ENCODE measurements around the gene ADAMTSL2. TPM values are rescaled to one million over a fixed set of nuclear protein-coding genes. Genes with fewer than 3 reads are reported as not detected.

ADAMTSL2 gene
- total RNA-seq, 3 donors from 2014 or later (not counting 1 experiment from before 2014, with no cell fraction given) = not detected

GRCh38 chr9:133571896-133572595, 37.5 kb downstream of the ADAMTSL2 start:
- no peaks in the 10 kb centered on the region for H3K36me3 Mint-ChIP-seq
- H3K4me3 Mint-ChIP-seq = no peak overlapping the region
- peaks cover 2% of the 10 kb centered on the region for H3K27me3 ChIP-seq (ENCODE audit: control insufficient read depth, insufficient read depth, low read length)
- H3K27me3 Mint-ChIP-seq (ENCODE audit: low read depth in 2 of 2) = peaks cover 16 to 23% of the 10 kb centered on the region in 2 donors
- intact Hi-C loops (cut with micrococcal nuclease) = no loop called here
- H3K27ac Mint-ChIP-seq = no peak overlapping the region
- H3K9me3 ChIP-seq (ENCODE audit: control insufficient read depth, insufficient read depth, low read length) = no peaks in the 10 kb centered on the region
- H3K4me3 ChIP-seq (ENCODE audit: low read length) = no peak overlapping the region
- H3K4me1 Mint-ChIP-seq = peaks cover 5 to 7% of the 10 kb centered on the region in 2 donors
- ATAC-seq (no peak), DNase-seq (no peak)
- WGBS (ENCODE audit: insufficient coverage) = 85% methylated on average over 16 of the region's 20 CpGs
- H3K36me3 ChIP-seq (ENCODE audit: control insufficient read depth, insufficient read depth, low read length) = no peaks in the 10 kb centered on the region
- H3K9me3 Mint-ChIP-seq = no peaks in the 10 kb centered on the region
- no peak overlapping the region for H3K27ac ChIP-seq (ENCODE audit: low read length)
- peaks cover 5% of the 10 kb centered on the region for H3K4me1 ChIP-seq (ENCODE audit: control insufficient read depth, insufficient read depth, low read length)
- TF ChIP-seq, protein P1, sequence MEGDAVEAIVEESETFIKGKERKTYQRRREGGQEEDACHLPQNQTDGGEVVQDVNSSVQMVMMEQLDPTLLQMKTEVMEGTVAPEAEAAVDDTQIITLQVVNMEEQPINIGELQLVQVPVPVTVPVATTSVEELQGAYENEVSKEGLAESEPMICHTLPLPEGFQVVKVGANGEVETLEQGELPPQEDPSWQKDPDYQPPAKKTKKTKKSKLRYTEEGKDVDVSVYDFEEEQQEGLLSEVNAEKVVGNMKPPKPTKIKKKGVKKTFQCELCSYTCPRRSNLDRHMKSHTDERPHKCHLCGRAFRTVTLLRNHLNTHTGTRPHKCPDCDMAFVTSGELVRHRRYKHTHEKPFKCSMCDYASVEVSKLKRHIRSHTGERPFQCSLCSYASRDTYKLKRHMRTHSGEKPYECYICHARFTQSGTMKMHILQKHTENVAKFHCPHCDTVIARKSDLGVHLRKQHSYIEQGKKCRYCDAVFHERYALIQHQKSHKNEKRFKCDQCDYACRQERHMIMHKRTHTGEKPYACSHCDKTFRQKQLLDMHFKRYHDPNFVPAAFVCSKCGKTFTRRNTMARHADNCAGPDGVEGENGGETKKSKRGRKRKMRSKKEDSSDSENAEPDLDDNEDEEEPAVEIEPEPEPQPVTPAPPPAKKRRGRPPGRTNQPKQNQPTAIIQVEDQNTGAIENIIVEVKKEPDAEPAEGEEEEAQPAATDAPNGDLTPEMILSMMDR (IDR thresholded peaks at IDR 0.05) = no peak

DNA sequence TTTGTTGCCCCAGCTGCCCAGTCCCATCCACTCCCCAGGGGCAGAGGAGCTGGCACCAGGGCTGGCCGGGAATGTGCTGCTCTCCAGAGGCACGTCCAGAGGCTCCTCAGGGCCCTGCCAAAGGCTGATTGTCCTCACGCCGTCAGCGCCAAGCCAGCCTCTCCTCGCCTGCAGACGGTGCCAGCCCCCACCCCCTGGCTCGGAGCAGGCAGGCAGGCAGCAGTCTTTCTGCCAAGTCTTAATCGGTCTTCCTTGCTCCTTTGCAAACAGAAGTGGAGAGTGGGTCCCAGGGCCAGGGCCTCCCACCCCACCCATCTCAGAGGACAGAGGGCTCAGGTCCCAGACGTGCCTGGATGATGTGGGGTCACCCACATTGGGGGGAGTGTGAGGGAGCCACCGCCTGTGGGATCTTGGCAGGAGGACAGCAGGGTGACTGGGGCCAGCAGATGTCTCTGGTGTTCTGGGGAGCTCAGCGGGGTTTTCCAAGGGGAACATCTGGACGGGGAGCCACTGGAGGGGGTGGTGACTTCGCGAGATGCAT, 38.4 kb downstream of the ADAMTSL2 start:
- Histone ChIP-seq H3K4me3 (ENCODE audit: low read length) (no peak overlapping the region), H3K27ac (ENCODE audit: low read length) (no peak overlapping the region), H3K36me3 (ENCODE audit: control insufficient read depth, insufficient read depth, low read length) (no peaks in the 10 kb centered on the region), H3K27me3 (ENCODE audit: control insufficient read depth, insufficient read depth, low read length) (peaks cover 2% of the 10 kb centered on the region), H3K4me1 (ENCODE audit: control insufficient read depth, insufficient read depth, low read length) (peaks cover 5% of the 10 kb centered on the region), H3K9me3 (ENCODE audit: control insufficient read depth, insufficient read depth, low read length) (no peaks in the 10 kb centered on the region)
- 87% methylated on average over 15 of the region's 15 CpGs for whole genome bisulfite sequencing (ENCODE audit: insufficient coverage)
- Mint-ChIP-seq H3K27ac (no peak overlapping the region), H3K4me1 (peaks cover 5 to 7% of the 10 kb centered on the region in 2 donors), H3K4me3 (no peak overlapping the region), H3K27me3 (ENCODE audit: low read depth in 2 of 2) (peaks cover 22 to 25% of the 10 kb centered on the region in 2 donors), H3K9me3 (no peaks in the 10 kb centered on the region), H3K36me3 (no peaks in the 10 kb centered on the region)
- ATAC-seq (no peak), DNase-seq (no peak)
- TF ChIP-seq, protein P1 (IDR thresholded peaks at IDR 0.05) = no peak
- intact Hi-C loops (cut with micrococcal nuclease) = no loop called here

- TF ChIP-seq, protein P1 (IDR thresholded peaks at IDR 0.05) = no peak
- H3K4me1 Mint-ChIP-seq = peaks cover 5 to 7% of the 10 kb centered on the region in 2 donors
- no peaks in the 10 kb centered on the region for H3K36me3 Mint-ChIP-seq
- no peak for ATAC-seq
- no peak overlapping the region for H3K4me3 Mint-ChIP-seq
- H3K27ac Mint-ChIP-seq = no peak overlapping the region
- no peak overlapping the region for H3K4me3 ChIP-seq (ENCODE audit: low read length)
- intact Hi-C loops (cut with micrococcal nuclease) = no loop called here
- H3K9me3 ChIP-seq (ENCODE audit: control insufficient read depth, insufficient read depth, low read length) = no peaks in the 10 kb centered on the region
- 87% methylated on average over 21 of the region's 21 CpGs for WGBS (ENCODE audit: insufficient coverage)
- H3K27me3 Mint-ChIP-seq (ENCODE audit: low read depth in 2 of 2) = peaks cover 28 to 29% of the 10 kb centered on the region in 2 donors
- DNase-seq = no peak
- no peaks in the 10 kb centered on the region for H3K9me3 Mint-ChIP-seq
- no peaks in the 10 kb centered on the region for H3K36me3 ChIP-seq (ENCODE audit: control insufficient read depth, insufficient read depth, low read length)
- H3K4me1 ChIP-seq (ENCODE audit: control insufficient read depth, insufficient read depth, low read length) = peaks cover 5% of the 10 kb centered on the region
- no peak overlapping the region for H3K27ac ChIP-seq (ENCODE audit: low read length)
- peaks cover 2% of the 10 kb centered on the region for H3K27me3 ChIP-seq (ENCODE audit: control insufficient read depth, insufficient read depth, low read length)
These were observed 39.4 kb downstream of the ADAMTSL2 start for GRCh38 chr9:133573791-133574515.

All from natural killer cell (primary cell).